ENCODE data around the gene ACE. TPM values are rescaled to one million over a fixed set of nuclear protein-coding genes. Genes with fewer than 3 reads are reported as not detected.

The ACE gene
- total RNA-seq, 5 donors from 2014 or later (not counting 1 experiment from before 2014, with no cell fraction given) = 4.1 to 37.0 (median 12.8) TPM

- H3K4me3 Mint-ChIP-seq = no peak overlapping the region
- peaks cover 2 to 24% of the 10 kb centered on the region in 2 experiments for H3K27me3 ChIP-seq (replicated peaks in 1 of 2; ENCODE audit: control insufficient read depth in 2 of 2, extremely low read depth in 1 of 2, insufficient read depth in 2 of 2, low read length in 1 of 2)
- DNase-seq (no peak), ATAC-seq (replicated peaks in 1 of 4) (no peak)
- H3K27ac Mint-ChIP-seq = no peak overlapping the region
- no peak overlapping the region for H3K4me3 ChIP-seq (ENCODE audit: control insufficient read depth in 1 of 2, extremely low read depth in 1 of 2, low read length in 1 of 2)
- CTCF ChIA-PET = no interaction called here
- H3K36me3 ChIP-seq (ENCODE audit: control insufficient read depth in 2 of 2, extremely low read depth in 1 of 2, insufficient read depth in 1 of 2, low read length in 1 of 2) = no peaks in the 10 kb centered on the region
- H3K9me3 ChIP-seq = no peaks in the 10 kb centered on the region
- no peaks in the 10 kb centered on the region for H3K9me3 Mint-ChIP-seq
- H3K36me3 Mint-ChIP-seq = no peaks in the 10 kb centered on the region
- POLR2A ChIA-PET = interaction anchor here in 1 of 2 donors (0.6 kb wide), 1 partner anchor 671 kb away, joined by 5 read pairs; no protein-coding TSS in a partner anchor
- H3K27me3 Mint-ChIP-seq = peaks cover 0 to 11% of the 10 kb centered on the region in 2 donors
- H3K4me1 Mint-ChIP-seq = no peaks in the 10 kb centered on the region
- WGBS (ENCODE audit: insufficient coverage) = 77% methylated on average over 6 of the region's 7 CpGs
- no peak overlapping the region for H3K27ac ChIP-seq (ENCODE audit: low read length)
- H3K4me1 ChIP-seq (ENCODE audit: control insufficient read depth in 1 of 2, extremely low read depth in 1 of 2, insufficient read depth in 2 of 2, low read length in 2 of 2) = no peaks in the 10 kb centered on the region
Observed at GRCh38 chr17:63512896-63513644, 36.2 kb downstream of the ACE start.

- Histone ChIP-seq H3K36me3 (ENCODE audit: control insufficient read depth in 2 of 2, extremely low read depth in 1 of 2, insufficient read depth in 1 of 2, low read length in 1 of 2) (no peaks in the 10 kb centered on the region), H3K27ac (ENCODE audit: low read length) (no peak overlapping the region), H3K4me3 (ENCODE audit: control insufficient read depth in 1 of 2, extremely low read depth in 1 of 2, low read length in 1 of 2) (no peak overlapping the region), H3K9me3 (no peaks in the 10 kb centered on the region), H3K27me3 (replicated peaks in 1 of 2; ENCODE audit: control insufficient read depth in 2 of 2, extremely low read depth in 1 of 2, insufficient read depth in 2 of 2, low read length in 1 of 2) (peaks cover 2 to 18% of the 10 kb centered on the region in 2 experiments), H3K4me1 (ENCODE audit: control insufficient read depth in 1 of 2, extremely low read depth in 1 of 2, insufficient read depth in 2 of 2, low read length in 2 of 2) (no peaks in the 10 kb centered on the region)
- ChIA-PET CTCF (no interaction called here), POLR2A (interaction anchor here in 1 of 2 donors (0.6 kb wide), 1 partner anchor 12 kb away, joined by 10 read pairs; no protein-coding TSS in a partner anchor)
- Mint-ChIP-seq H3K36me3 (no peaks in the 10 kb centered on the region), H3K4me1 (no peaks in the 10 kb centered on the region), H3K27ac (no peak overlapping the region), H3K9me3 (no peaks in the 10 kb centered on the region), H3K27me3 (peaks cover 5 to 7% of the 10 kb centered on the region in 2 donors), H3K4me3 (no peak overlapping the region)
- 100% methylated on average over 2 of the region's 3 CpGs for WGBS (ENCODE audit: insufficient coverage)
- no peak for DNase-seq
- no peak for ATAC-seq (replicated peaks in 1 of 4)
Observed at GRCh38 chr17:63514477-63514876, 37.6 kb downstream of the ACE start.

GRCh38 chr17:63514974-63515373 lies 38.1 kb downstream of the ACE start:
- ATAC-seq (replicated peaks in 1 of 4) (no peak), DNase-seq (no peak)
- Histone ChIP-seq H3K27me3 (replicated peaks in 1 of 2; ENCODE audit: control insufficient read depth in 2 of 2, extremely low read depth in 1 of 2, insufficient read depth in 2 of 2, low read length in 1 of 2) (peaks cover 2 to 21% of the 10 kb centered on the region in 2 experiments), H3K4me3 (ENCODE audit: control insufficient read depth in 1 of 2, extremely low read depth in 1 of 2, low read length in 1 of 2) (no peak overlapping the region), H3K4me1 (ENCODE audit: control insufficient read depth in 1 of 2, extremely low read depth in 1 of 2, insufficient read depth in 2 of 2, low read length in 2 of 2) (no peaks in the 10 kb centered on the region), H3K9me3 (no peaks in the 10 kb centered on the region), H3K36me3 (ENCODE audit: control insufficient read depth in 2 of 2, extremely low read depth in 1 of 2, insufficient read depth in 1 of 2, low read length in 1 of 2) (no peaks in the 10 kb centered on the region), H3K27ac (ENCODE audit: low read length) (no peak overlapping the region)
- Mint-ChIP-seq H3K27ac (no peak overlapping the region), H3K4me3 (no peak overlapping the region), H3K4me1 (no peaks in the 10 kb centered on the region), H3K36me3 (no peaks in the 10 kb centered on the region), H3K27me3 (peaks cover 5 to 7% of the 10 kb centered on the region in 2 donors), H3K9me3 (no peaks in the 10 kb centered on the region)
- 29% methylated on average over 1 of the region's 2 CpGs for WGBS (ENCODE audit: insufficient coverage)
- CTCF ChIA-PET = no interaction called here
- POLR2A ChIA-PET = interaction anchor here in 1 of 2 donors (0.6 kb wide), 1 partner anchor 11 kb away, joined by 10 read pairs; no protein-coding TSS in a partner anchor

- Histone ChIP-seq H3K4me1 (ENCODE audit: control insufficient read depth in 1 of 2, extremely low read depth in 1 of 2, insufficient read depth in 2 of 2, low read length in 2 of 2) (no peaks in the 10 kb centered on the region), H3K27me3 (replicated peaks in 1 of 2; ENCODE audit: control insufficient read depth in 2 of 2, extremely low read depth in 1 of 2, insufficient read depth in 2 of 2, low read length in 1 of 2) (peaks cover 2 to 19% of the 10 kb centered on the region in 2 experiments), H3K36me3 (ENCODE audit: control insufficient read depth in 2 of 2, extremely low read depth in 1 of 2, insufficient read depth in 1 of 2, low read length in 1 of 2) (no peaks in the 10 kb centered on the region), H3K27ac (ENCODE audit: low read length) (no peak overlapping the region), H3K9me3 (no peaks in the 10 kb centered on the region), H3K4me3 (ENCODE audit: control insufficient read depth in 1 of 2, extremely low read depth in 1 of 2, low read length in 1 of 2) (no peak overlapping the region)
- Mint-ChIP-seq H3K36me3 (no peaks in the 10 kb centered on the region), H3K4me3 (no peak overlapping the region), H3K9me3 (no peaks in the 10 kb centered on the region), H3K4me1 (no peaks in the 10 kb centered on the region), H3K27ac (no peak overlapping the region), H3K27me3 (peaks cover 5 to 7% of the 10 kb centered on the region in 2 donors)
- ChIA-PET CTCF (no interaction called here), POLR2A (no interaction called here)
- 55% methylated on average over 1 of the region's 1 CpG for WGBS (ENCODE audit: insufficient coverage)
- DNase-seq (no peak), ATAC-seq (replicated peaks in 1 of 4) (no peak)
Observed at GRCh38 chr17:63515426-63515825, 38.6 kb downstream of the ACE start.

- no peaks in the 10 kb centered on the region for H3K4me1 ChIP-seq (ENCODE audit: control insufficient read depth in 1 of 2, extremely low read depth in 1 of 2, insufficient read depth in 2 of 2, low read length in 2 of 2)
- Mint-ChIP-seq H3K9me3 (no peaks in the 10 kb centered on the region), H3K4me3 (no peak overlapping the region), H3K27ac (no peak overlapping the region), H3K4me1 (no peaks in the 10 kb centered on the region), H3K27me3 (peaks cover 12 to 17% of the 10 kb centered on the region in 2 donors), H3K36me3 (no peaks in the 10 kb centered on the region)
- DNase-seq = no peak
- H3K27ac ChIP-seq (ENCODE audit: low read length) = no peak overlapping the region
- peaks cover 2 to 21% of the 10 kb centered on the region in 2 experiments for H3K27me3 ChIP-seq (replicated peaks in 1 of 2; ENCODE audit: control insufficient read depth in 2 of 2, extremely low read depth in 1 of 2, insufficient read depth in 2 of 2, low read length in 1 of 2)
- H3K9me3 ChIP-seq = no peaks in the 10 kb centered on the region
- WGBS (ENCODE audit: insufficient coverage) = 60% methylated on average over 3 of the region's 6 CpGs
- CTCF ChIA-PET = no interaction called here
- ATAC-seq (replicated peaks in 1 of 4) = no peak
- POLR2A ChIA-PET = no interaction called here
- H3K4me3 ChIP-seq (ENCODE audit: control insufficient read depth in 1 of 2, extremely low read depth in 1 of 2, low read length in 1 of 2) = no peak overlapping the region
- H3K36me3 ChIP-seq (ENCODE audit: control insufficient read depth in 2 of 2, extremely low read depth in 1 of 2, insufficient read depth in 1 of 2, low read length in 1 of 2) = no peaks in the 10 kb centered on the region
Observed at GRCh38 chr17:63516910-63517824, 40.3 kb downstream of the ACE start.

- ATAC-seq (replicated peaks in 1 of 4) (no peak), DNase-seq (no peak)
- Mint-ChIP-seq H3K27me3 (peaks cover 12 to 19% of the 10 kb centered on the region in 2 donors), H3K4me1 (no peaks in the 10 kb centered on the region), H3K36me3 (no peaks in the 10 kb centered on the region), H3K4me3 (no peak overlapping the region), H3K9me3 (no peaks in the 10 kb centered on the region), H3K27ac (no peak overlapping the region)
- H3K27me3 ChIP-seq (replicated peaks in 1 of 2; ENCODE audit: control insufficient read depth in 2 of 2, extremely low read depth in 1 of 2, insufficient read depth in 2 of 2, low read length in 1 of 2) = peaks cover 2 to 25% of the 10 kb centered on the region in 2 experiments
- H3K4me1 ChIP-seq (ENCODE audit: control insufficient read depth in 1 of 2, extremely low read depth in 1 of 2, insufficient read depth in 2 of 2, low read length in 2 of 2) = no peaks in the 10 kb centered on the region
- H3K9me3 ChIP-seq = no peaks in the 10 kb centered on the region
- no peaks in the 10 kb centered on the region for H3K36me3 ChIP-seq (ENCODE audit: control insufficient read depth in 2 of 2, extremely low read depth in 1 of 2, insufficient read depth in 1 of 2, low read length in 1 of 2)
- POLR2A ChIA-PET = no interaction called here
- H3K27ac ChIP-seq (ENCODE audit: low read length) = no peak overlapping the region
- no peak overlapping the region for H3K4me3 ChIP-seq (ENCODE audit: control insufficient read depth in 1 of 2, extremely low read depth in 1 of 2, low read length in 1 of 2)
- CTCF ChIA-PET = no interaction called here
- 67% methylated on average over 5 of the region's 8 CpGs for WGBS (ENCODE audit: insufficient coverage)
Observed at GRCh38 chr17:63517825-63518534, 41.1 kb downstream of the ACE start.

Measured in T-cell (primary cell).